Measurements from ENCODE around the gene USP21. TPM values are rescaled to one million over a fixed set of nuclear protein-coding genes. Genes with fewer than 3 reads are reported as not detected.

USP21 gene
- total and polyA plus RNA-seq, 9 of the 15 experiments (the other 6 are each of a cell fraction or from before 2014, with no cell fraction given): 4.9 to 52.4 (median 21.6) TPM

DNA sequence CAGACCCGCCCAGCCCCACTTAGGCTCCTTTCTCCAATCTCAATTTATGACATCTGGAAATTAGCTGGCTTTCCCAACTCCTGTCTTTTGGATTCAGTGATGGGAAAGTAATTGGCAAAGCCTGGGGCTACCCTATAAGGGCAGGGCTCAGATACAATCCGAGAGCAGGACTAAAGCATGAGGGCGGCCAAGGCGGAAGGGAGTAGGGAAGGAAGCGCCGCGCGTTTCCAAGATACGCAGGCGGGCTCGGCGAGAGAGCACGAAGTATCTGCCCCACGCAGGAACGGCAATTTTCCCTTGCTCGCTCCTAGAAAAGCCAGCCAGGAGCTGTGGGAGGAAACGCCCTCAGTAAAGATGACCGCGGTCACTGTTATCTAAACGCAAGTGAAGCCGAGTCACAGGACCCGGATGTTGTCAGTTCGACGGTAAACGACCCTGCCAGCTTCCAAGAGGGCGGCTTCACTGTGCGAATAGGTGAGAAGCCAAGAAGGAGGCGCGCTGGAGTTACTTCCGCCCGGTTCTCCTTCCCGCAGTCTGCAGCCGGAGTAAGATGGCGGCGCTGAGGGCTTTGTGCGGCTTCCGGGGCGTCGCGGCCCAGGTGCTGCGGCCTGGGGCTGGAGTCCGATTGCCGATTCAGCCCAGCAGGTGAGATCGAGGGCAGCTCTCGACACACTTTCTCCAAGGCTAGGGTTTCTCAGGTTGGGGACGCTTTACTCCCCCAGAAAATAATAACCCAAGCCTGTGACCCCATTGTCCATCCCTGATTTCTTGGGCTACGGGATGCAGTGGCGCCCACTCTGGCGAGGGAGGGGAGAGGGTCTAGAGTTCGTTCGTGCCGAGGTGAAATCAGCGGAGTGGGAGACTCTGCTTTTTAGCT is 42.8 kb downstream of the USP21 start, which contains the start of gene NDUFS2 (continued):
- peak; percentile 73 for TF ChIP-seq ZNF407 (IDR thresholded peaks at IDR 0.05; ENCODE audit: low read depth)
- TF ChIP-seq, protein P1, sequence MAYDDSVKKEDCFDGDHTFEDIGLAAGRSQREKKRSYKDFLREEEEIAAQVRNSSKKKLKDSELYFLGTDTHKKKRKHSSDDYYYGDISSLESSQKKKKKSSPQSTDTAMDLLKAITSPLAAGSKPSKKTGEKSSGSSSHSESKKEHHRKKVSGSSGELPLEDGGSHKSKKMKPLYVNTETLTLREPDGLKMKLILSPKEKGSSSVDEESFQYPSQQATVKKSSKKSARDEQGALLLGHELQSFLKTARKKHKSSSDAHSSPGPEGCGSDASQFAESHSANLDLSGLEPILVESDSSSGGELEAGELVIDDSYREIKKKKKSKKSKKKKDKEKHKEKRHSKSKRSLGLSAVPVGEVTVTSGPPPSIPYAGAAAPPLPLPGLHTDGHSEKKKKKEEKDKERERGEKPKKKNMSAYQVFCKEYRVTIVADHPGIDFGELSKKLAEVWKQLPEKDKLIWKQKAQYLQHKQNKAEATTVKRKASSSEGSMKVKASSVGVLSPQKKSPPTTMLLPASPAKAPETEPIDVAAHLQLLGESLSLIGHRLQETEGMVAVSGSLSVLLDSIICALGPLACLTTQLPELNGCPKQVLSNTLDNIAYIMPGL (CRISPR knock-in tag; IDR thresholded peaks at IDR 0.05): no peak
- TF ChIP-seq ZBTB1 (CRISPR knock-in tag; IDR thresholded peaks at IDR 0.05; ENCODE audit: borderline replicate concordance, low read depth): 0 out of 2 replicates have a peak, but pooled peaks have one; percentile 21
- peak; percentile 68 for TF ChIP-seq HDAC2 (IDR thresholded peaks at IDR 0.05)
- TF ChIP-seq BRF1 (IDR thresholded peaks at IDR 0.05; ENCODE audit: borderline replicate concordance, extremely low read depth, insufficient read length): no peak
- TF ChIP-seq NFIX (CRISPR knock-in tag; IDR thresholded peaks at IDR 0.05; ENCODE audit: low read depth): no peak
- TF ChIP-seq, protein P2, sequence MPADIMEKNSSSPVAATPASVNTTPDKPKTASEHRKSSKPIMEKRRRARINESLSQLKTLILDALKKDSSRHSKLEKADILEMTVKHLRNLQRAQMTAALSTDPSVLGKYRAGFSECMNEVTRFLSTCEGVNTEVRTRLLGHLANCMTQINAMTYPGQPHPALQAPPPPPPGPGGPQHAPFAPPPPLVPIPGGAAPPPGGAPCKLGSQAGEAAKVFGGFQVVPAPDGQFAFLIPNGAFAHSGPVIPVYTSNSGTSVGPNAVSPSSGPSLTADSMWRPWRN (IDR thresholded peaks at IDR 0.05; ENCODE audit: low read depth): no peak
- no peak for TF ChIP-seq CEBPB (tag; IDR thresholded peaks at IDR 0.05)
- TF ChIP-seq NRF1 (conservative IDR thresholded peaks at IDR 0.05 in 1 of 2, IDR thresholded peaks at IDR 0.05 in 1 of 2): peak; percentile 61 to 67
- TF ChIP-seq PTBP1 (IDR thresholded peaks at IDR 0.05; ENCODE audit: low read depth, low read length): no peak
- peak; percentile 84 for TF ChIP-seq POLR2AphosphoS5 (IDR thresholded peaks at IDR 0.05; ENCODE audit: control insufficient read depth, insufficient read depth, low read depth, low read length)
- TF ChIP-seq ZNF197 (CRISPR knock-in tag; IDR thresholded peaks at IDR 0.05; ENCODE audit: low read depth): peak; percentile 82
- peak; percentile 36; the same call in 1 of the 2 replicates for TF ChIP-seq SMAD3 (CRISPR knock-in tag; conservative IDR thresholded peaks at IDR 0.05)
- TF ChIP-seq THRAP3 (IDR thresholded peaks at IDR 0.05; ENCODE audit: borderline replicate concordance): no peak
- no peak for TF ChIP-seq MEF2D (tag; conservative IDR thresholded peaks at IDR 0.05; ENCODE audit: low read depth)
- TF ChIP-seq DNMT1 (IDR thresholded peaks at IDR 0.05): 0 out of 2 replicates have a peak, but pooled peaks have one; percentile 75
- 0 out of 2 replicates have a peak, but pooled peaks have one; percentile 13 for TF ChIP-seq BCL6 (CRISPR knock-in tag; IDR thresholded peaks at IDR 0.05)
